Tibial nerve (tissue), 4 donors: ENCODE data around the gene GSTA2.

Source experiments
- EP300 ChIP-seq, 2 donors: sonication (generic); formaldehyde crosslinking; IDR thresholded peaks; one replicate each; pipeline ENCODE4 v1.6.1; 2017; ENCODE audit warnings: antibody characterized with exemption in 2 of 2, mild to moderate bottlenecking in 1 of 2
- TF ChIP-seq, protein P1 (sequence below), 5 experiments: fragments of 200-600 bp in 3 of 5; fragments of 450-650 bp in 2 of 5; sonication (generic) in 3 of 5; IDR thresholded peaks; one replicate each; pipeline ENCODE4 v1.5.1; 2016 to 2019; ENCODE audit warnings: antibody characterized with exemption in 5 of 5, mild to moderate bottlenecking in 3 of 5, moderate library complexity in 2 of 5

DNA sequence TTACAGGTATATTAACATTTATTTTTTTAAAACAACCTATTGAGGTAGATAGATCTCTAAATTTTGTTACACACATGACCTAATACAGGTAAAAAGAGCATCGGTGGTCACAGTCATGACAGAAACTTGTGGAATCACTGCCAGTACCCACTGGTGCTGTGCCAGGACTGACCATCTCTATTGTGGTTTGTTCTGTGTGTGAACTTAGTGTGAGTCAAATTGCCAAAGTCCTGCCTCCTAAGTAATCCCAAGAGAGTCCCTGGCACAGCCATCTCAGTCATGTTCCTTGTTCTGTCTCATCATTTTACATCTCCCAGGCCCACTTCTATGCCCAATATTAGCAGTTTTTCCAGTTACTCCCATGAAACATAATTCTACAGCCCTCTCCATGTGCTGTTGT is 21.4 kb downstream of the GSTA2 start:
- TF ChIP-seq, protein P1, sequence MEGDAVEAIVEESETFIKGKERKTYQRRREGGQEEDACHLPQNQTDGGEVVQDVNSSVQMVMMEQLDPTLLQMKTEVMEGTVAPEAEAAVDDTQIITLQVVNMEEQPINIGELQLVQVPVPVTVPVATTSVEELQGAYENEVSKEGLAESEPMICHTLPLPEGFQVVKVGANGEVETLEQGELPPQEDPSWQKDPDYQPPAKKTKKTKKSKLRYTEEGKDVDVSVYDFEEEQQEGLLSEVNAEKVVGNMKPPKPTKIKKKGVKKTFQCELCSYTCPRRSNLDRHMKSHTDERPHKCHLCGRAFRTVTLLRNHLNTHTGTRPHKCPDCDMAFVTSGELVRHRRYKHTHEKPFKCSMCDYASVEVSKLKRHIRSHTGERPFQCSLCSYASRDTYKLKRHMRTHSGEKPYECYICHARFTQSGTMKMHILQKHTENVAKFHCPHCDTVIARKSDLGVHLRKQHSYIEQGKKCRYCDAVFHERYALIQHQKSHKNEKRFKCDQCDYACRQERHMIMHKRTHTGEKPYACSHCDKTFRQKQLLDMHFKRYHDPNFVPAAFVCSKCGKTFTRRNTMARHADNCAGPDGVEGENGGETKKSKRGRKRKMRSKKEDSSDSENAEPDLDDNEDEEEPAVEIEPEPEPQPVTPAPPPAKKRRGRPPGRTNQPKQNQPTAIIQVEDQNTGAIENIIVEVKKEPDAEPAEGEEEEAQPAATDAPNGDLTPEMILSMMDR (IDR thresholded peaks at IDR 0.05), result no peak
- TF ChIP-seq EP300 (IDR thresholded peaks at IDR 0.05), result no peak
